Psoas muscle (tissue), 8 donors: Measurements from ENCODE around the gene C19orf44. TPM values are rescaled to one million over a fixed set of nuclear protein-coding genes. Genes with fewer than 3 reads are reported as not detected.
"Not testable (repeated sequence)": the region's sequence is repeated elsewhere in the genome, so short reads cannot be mapped to it uniquely, and the experiment has no call there.

Experiments used
- ATAC-seq, 4 donors: fragments of 200-7000 bp; cut with Tn5 transposase; one replicate each; pipeline ENCODE4 v1.9.1; 2020; ENCODE audit warnings: moderate library complexity in 3 of 4, mild to moderate bottlenecking in 2 of 4
- DNase-seq, 2 donors: peaks; one replicate each; pipeline ENCODE4 v3.0.0-alpha.2; 2020
- H3K27ac ChIP-seq: fragments of 200-600 bp; one replicate; pipeline ENCODE4 v1.8.0; 2022
- H3K27me3 ChIP-seq, 3 donors: fragments of 200-600 bp in 1 of 3; one replicate each; pipeline versions ENCODE4 v1.6.1 to v1.8.0; 2013 to 2022; ENCODE audit warnings: low read length in 2 of 3, mild to moderate bottlenecking in 2 of 3, moderate library complexity in 1 of 3; ENCODE audit not compliant: insufficient read depth in 3 of 3
- H3K36me3 ChIP-seq, 2 donors: fragments of 200-600 bp in 1 of 2; one replicate each; pipeline versions ENCODE4 v1.6.1 to v1.8.0; 2013 to 2022; ENCODE audit warnings: low read depth in 1 of 2, mild to moderate bottlenecking in 1 of 2, moderate library complexity in 1 of 2; ENCODE audit not compliant: insufficient read depth in 1 of 2
- H3K4me1 ChIP-seq: fragments of 200-600 bp; one replicate; pipeline ENCODE4 v1.8.0; 2022
- H3K4me3 ChIP-seq: fragments of 200-600 bp; one replicate; pipeline ENCODE4 v1.8.0; 2022; ENCODE audit warnings: mild to moderate bottlenecking
- H3K9me3 ChIP-seq: fragments of 200-600 bp; one replicate; pipeline ENCODE4 v1.8.0; 2022
- CTCF ChIP-seq: fragments of 200-600 bp; IDR thresholded peaks from one replicate; pipeline ENCODE4 v1.8.0; 2022; ENCODE audit warnings: antibody characterized with exemption
- WGBS, 3 donors: extraction: QIAGEN DNeasy Blood & Tissue Kit; methylation state at CpG; one replicate each; pipeline versions ENCODE4 v1.1.6 to v1.1.7; 2013; 5-methylcytosine and 5-hydroxymethylcytosine counted together
- intact Hi-C, 2 donors: fragments of 100-400 bp; cut with DNase I; formaldehyde crosslinking; loops; one replicate each; pipeline versions ENCODE4 v1.11.0 to v1.14.2; 2022
- polyA plus RNA-seq, 3 donors: library from polyadenylated mRNA; stranded (reverse); fragments of 200-250 nt; gene quantifications; one replicate each; pipeline ENCODE4 v1.2.3, GENCODE V29; 2013
- total RNA-seq, 4 donors: library from RNA; stranded (reverse); fragmentation: NEBNext Ultra II Directional in 2 of 4; extraction: Animal tissue kit (Norgen Biotek cat#: 25700) in 2 of 4; gene quantifications; one replicate each; pipeline versions ENCODE4 v1.2.1 to v1.2.4, GENCODE V29; 2021 to 2023
- donor health status: healthy with polysubstance abuse.
- donor health status: DM: no; HTN: no; CAD: no; lungs with moderate emphysema.
- donor health status: Bipolar disorder and iron deficiency.
- donor health status: healthy.
- donor health status: DM: yes; HTN: yes; CAD: no.
- donor health status: DM: no; HTN: no; CAD: no.
- donor health status: DM: no; HTN: no; CAD: no.
- donor health status: DM: yes; HTN: yes; CAD: no.

Gene C19orf44
- total and polyA plus RNA-seq, 7 donors = 3.8 to 7.4 (median 5.7) TPM

- H3K27ac ChIP-seq = no peak overlapping the region
- H3K9me3 ChIP-seq = no peaks in the 10 kb centered on the region
- 85 to 86% (median 85%) methylated on average over 11 of the region's 11 CpGs for WGBS, 3 donors
- H3K4me1 ChIP-seq = peaks cover 21% of the 10 kb centered on the region
- peaks cover 0 to 19% of the 10 kb centered on the region in 2 donors for H3K36me3 ChIP-seq
- DNase-seq = no peak
- H3K27me3 ChIP-seq = no peaks in the 10 kb centered on the region
- no peak overlapping the region for H3K4me3 ChIP-seq
- intact Hi-C loops = loop anchor here in 1 of 2 donors (5.0 kb wide), 1 partner anchor 47 kb away; the partner anchor contains the start of genes C19orf44 and CALR3
- no peak for ATAC-seq
- no peak for TF ChIP-seq CTCF
Observed at GRCh38 chr19:16544473-16545231, 48.5 kb downstream of the C19orf44 start.

GRCh38 chr19:16548956-16549355 lies 52.8 kb downstream of the C19orf44 start:
- Histone ChIP-seq H3K36me3 (peaks cover 6 to 35% of the 10 kb centered on the region in 2 donors), H3K27ac (no peak overlapping the region), H3K27me3 (no peaks in the 10 kb centered on the region), H3K4me1 (no peaks in the 10 kb centered on the region), H3K4me3 (no peak overlapping the region), H3K9me3 (no peaks in the 10 kb centered on the region)
- DNase-seq (no peak), ATAC-seq (no peak)
- TF ChIP-seq CTCF = no peak
- 91 to 96% (median 95%) methylated on average over 4 of the region's 4 CpGs for WGBS, 3 donors
- intact Hi-C loops = no loop called here

- peaks cover 6 to 62% of the 10 kb centered on the region in 2 donors for H3K36me3 ChIP-seq
- H3K27me3 ChIP-seq, H3K4me3 ChIP-seq, H3K4me1 ChIP-seq, ATAC-seq, H3K9me3 ChIP-seq, H3K27ac ChIP-seq, DNase-seq, intact Hi-C loops: not testable (repeated sequence)
- WGBS, 3 donors = 94 to 97% (median 96%) methylated on average over 6 of the region's 6 CpGs
Observed at GRCh38 chr19:16551902-16552301, 55.7 kb downstream of the C19orf44 start.

- DNase-seq (no peak), ATAC-seq (no peak)
- Histone ChIP-seq H3K9me3 (no peaks in the 10 kb centered on the region), H3K4me1 (no peaks in the 10 kb centered on the region), H3K36me3 (peaks cover 6 to 82% of the 10 kb centered on the region in 2 donors), H3K4me3 (no peak overlapping the region), H3K27me3 (no peaks in the 10 kb centered on the region), H3K27ac (no peak overlapping the region)
- no peak for TF ChIP-seq CTCF
- intact Hi-C loops = no loop called here
- WGBS, 3 donors = 86 to 89% (median 87%) methylated on average over 8 of the region's 8 CpGs
Observed at GRCh38 chr19:16554776-16555175, 58.6 kb downstream of the C19orf44 start.

GRCh38 chr19:16559780-16560276 lies 63.6 kb downstream of the C19orf44 start:
- Histone ChIP-seq H3K4me1 (peaks cover 16% of the 10 kb centered on the region), H3K27ac (no peak overlapping the region), H3K36me3 (peaks cover 0 to 73% of the 10 kb centered on the region in 2 donors), H3K27me3 (no peaks in the 10 kb centered on the region), H3K4me3 (no peak overlapping the region), H3K9me3 (no peaks in the 10 kb centered on the region)
- DNase-seq (no peak), ATAC-seq (no peak)
- 87 to 91% (median 89%) methylated on average over 10 of the region's 10 CpGs for WGBS, 3 donors
- intact Hi-C loops = no loop called here
- TF ChIP-seq CTCF = no peak
